Neuronal stem cell (in vitro differentiated cells): ENCODE measurements around the gene EMP2.
"Not testable (repeated sequence)": the region's sequence is repeated elsewhere in the genome, so short reads cannot be mapped to it uniquely, and the experiment has no call there.

Experiments
- DNase-seq: peaks from one replicate; pipeline ENCODE4 v3.0.0-alpha.2; 2013; ENCODE audit warnings: low spot score
- H2AFZ ChIP-seq: one replicate; pipeline ENCODE4 v1.6.1; 2013; ENCODE audit warnings: mild to moderate bottlenecking, low read length, inconsistent platforms
- H2AK5ac ChIP-seq: 2 replicates; pipeline ENCODE4 v1.6.1; 2013; ENCODE audit warnings: low read depth, mild to moderate bottlenecking, inconsistent platforms, low read length, moderate library complexity, mixed read lengths
- H2BK120ac ChIP-seq: 2 replicates; pipeline ENCODE4 v1.6.1; 2013; ENCODE audit warnings: low read depth, mild to moderate bottlenecking, inconsistent platforms, low read length, moderate library complexity, mixed read lengths
- H2BK12ac ChIP-seq: one replicate; pipeline ENCODE4 v1.6.1; 2013; ENCODE audit warnings: low read length, inconsistent platforms
- H2BK15ac ChIP-seq: 2 replicates; pipeline ENCODE4 v1.6.1; 2013; ENCODE audit warnings: mild to moderate bottlenecking, low read length, inconsistent platforms, mixed read lengths
- H2BK5ac ChIP-seq: one replicate; pipeline ENCODE4 v1.6.1; 2013; ENCODE audit warnings: inconsistent platforms, mild to moderate bottlenecking, low read length, moderate library complexity
- H3K14ac ChIP-seq: one replicate; pipeline ENCODE4 v1.6.1; 2013; ENCODE audit warnings: low read length, inconsistent platforms
- H3K18ac ChIP-seq: 2 replicates; pipeline ENCODE4 v1.6.1; 2013; ENCODE audit warnings: low read length, inconsistent platforms
- H3K23ac ChIP-seq: 2 replicates; pipeline ENCODE4 v1.6.1; 2013; ENCODE audit warnings: low read depth, mild to moderate bottlenecking, mixed read lengths, low read length, inconsistent platforms; ENCODE audit not compliant: poor library complexity
- H3K27ac ChIP-seq: replicated peaks from 3 replicates; pipeline ENCODE4 v1.5.1; 2013; ENCODE audit warnings: low read length, inconsistent platforms
- H3K27me3 ChIP-seq, 3 experiments: 2 replicates each; pipeline ENCODE4 v1.6.1; 2013; ENCODE audit warnings: low read length in 3 of 3, mild to moderate bottlenecking in 2 of 3, inconsistent platforms in 1 of 3, low read depth in 1 of 3, mixed read lengths in 1 of 3, moderate library complexity in 1 of 3; ENCODE audit not compliant: control insufficient read depth in 3 of 3, insufficient read depth in 3 of 3
- H3K36me3 ChIP-seq, 2 donors: replicated peaks in 1 of 2; 2 replicates each; pipeline ENCODE4 v1.6.1; 2013; ENCODE audit warnings: low read length in 2 of 2; ENCODE audit not compliant: control insufficient read depth in 2 of 2, insufficient read depth in 2 of 2
- H3K4ac ChIP-seq: 2 replicates; pipeline ENCODE4 v1.6.1; 2013; ENCODE audit warnings: inconsistent platforms, mild to moderate bottlenecking, low read length, moderate library complexity
- H3K4me1 ChIP-seq, 2 donors: 1 replicate in 1 of 2; 2 replicates in 1 of 2; pipeline ENCODE4 v1.6.1; 2013; ENCODE audit warnings: low read length in 2 of 2, low read depth in 1 of 2; ENCODE audit not compliant: control insufficient read depth in 2 of 2, insufficient read depth in 1 of 2
- H3K4me2 ChIP-seq: one replicate; pipeline ENCODE4 v1.6.1; 2013; ENCODE audit warnings: mild to moderate bottlenecking, low read length, inconsistent platforms; ENCODE audit not compliant: insufficient read depth, poor library complexity, severe bottlenecking
- H3K4me3 ChIP-seq, 2 donors: 2 replicates each; pipeline ENCODE4 v1.5.1; 2013; ENCODE audit warnings: low read length in 2 of 2, mild to moderate bottlenecking in 2 of 2, inconsistent platforms in 1 of 2, moderate library complexity in 1 of 2
- H3K79me1 ChIP-seq: one replicate; pipeline ENCODE4 v1.6.1; 2013; ENCODE audit warnings: low read depth, mild to moderate bottlenecking, inconsistent platforms, low read length, moderate library complexity
- H3K9ac ChIP-seq: one replicate; pipeline ENCODE4 v1.6.1; 2013; ENCODE audit warnings: mild to moderate bottlenecking, low read depth, low read length, inconsistent platforms; ENCODE audit not compliant: poor library complexity
- H3K9me3 ChIP-seq, 2 donors: replicated peaks in 1 of 2; 2 replicates each; pipeline versions ENCODE3 to v1.6.1; 2013; ENCODE audit warnings: low read length in 2 of 2, mild to moderate bottlenecking in 2 of 2, inconsistent platforms in 1 of 2, low read depth in 1 of 2, mixed read lengths in 1 of 2, moderate library complexity in 1 of 2; ENCODE audit not compliant: control insufficient read depth in 2 of 2, insufficient read depth in 1 of 2
- H4K8ac ChIP-seq: one replicate; pipeline ENCODE4 v1.6.1; 2013; ENCODE audit warnings: low read depth, mild to moderate bottlenecking, inconsistent platforms, low read length, moderate library complexity
- H4K91ac ChIP-seq: one replicate; pipeline ENCODE4 v1.6.1; 2013; ENCODE audit warnings: low read length, low read depth, mild to moderate bottlenecking, inconsistent platforms; ENCODE audit not compliant: poor library complexity
- WGBS, 2 donors: extraction: QIAGEN DNeasy Blood & Tissue Kit; methylation state at CpG; one replicate each; pipeline ENCODE4 v1.1.7; 2013; ENCODE audit warnings: missing lambda C conversion rate in 2 of 2, mixed read lengths in 1 of 2; ENCODE audit not compliant: insufficient read length in 2 of 2, insufficient replicate concordance in 1 of 2; ENCODE audit errors: extremely low coverage in 2 of 2; 5-methylcytosine and 5-hydroxymethylcytosine counted together

Gene EMP2

GRCh38 chr16:10505286-10505685, 75.1 kb downstream of the EMP2 start:
- not testable (repeated sequence) for H3K9me3 ChIP-seq, H2BK12ac ChIP-seq, H3K27me3 ChIP-seq, H3K18ac ChIP-seq, H3K4ac ChIP-seq, H2BK5ac ChIP-seq, H3K4me1 ChIP-seq, H3K23ac ChIP-seq, H2AK5ac ChIP-seq, H3K79me1 ChIP-seq, H3K9ac ChIP-seq, H3K36me3 ChIP-seq, H3K4me3 ChIP-seq, H2AFZ ChIP-seq, H3K14ac ChIP-seq, H3K27ac ChIP-seq, DNase-seq, H2BK120ac ChIP-seq, H2BK15ac ChIP-seq, H4K91ac ChIP-seq, H4K8ac ChIP-seq, H3K4me2 ChIP-seq
- no CpG with 5 or more reads among the region's 3 CpGs for WGBS, 2 donors

GRCh38 chr16:10504404-10504885, 76.0 kb downstream of the EMP2 start:
- no peak for DNase-seq
- H4K8ac ChIP-seq, result no peak overlapping the region
- WGBS, 2 donors, result no CpG with 5 or more reads among the region's 2 CpGs

DNA sequence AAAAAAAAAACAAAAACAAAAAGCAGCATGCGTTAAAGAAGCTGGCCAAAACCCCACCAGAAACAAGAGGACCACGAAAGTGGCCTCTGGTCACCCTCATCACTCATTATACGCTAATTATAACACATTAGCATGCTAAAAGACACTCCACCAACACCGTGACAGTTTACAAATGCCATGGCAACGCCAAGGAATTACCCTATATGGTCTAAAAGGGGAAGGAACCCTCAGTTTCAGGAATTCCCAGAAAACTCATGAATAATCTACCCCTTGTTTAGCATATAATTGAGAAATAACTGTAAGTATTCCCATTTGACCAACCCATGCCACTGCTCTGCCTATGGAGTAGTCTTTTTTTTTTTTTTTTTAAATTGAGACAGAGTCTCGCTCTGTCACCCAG, 77.6 kb downstream of the EMP2 start:
- H3K27me3 ChIP-seq, result no peaks in the 10 kb centered on the region
- no peak overlapping the region for H3K18ac ChIP-seq
- H3K9ac ChIP-seq, result no peak overlapping the region

More at GRCh38 chr16:10504404-10504885, 76.0 kb downstream of the EMP2 start:
- H3K4me2 ChIP-seq, result no peak overlapping the region
- H3K36me3 ChIP-seq, result no peaks in the 10 kb centered on the region
- no peak overlapping the region for H3K27ac ChIP-seq
- H3K18ac ChIP-seq, result no peak overlapping the region
- no peak overlapping the region for H3K4ac ChIP-seq
- H3K23ac ChIP-seq, result no peak overlapping the region
- no peak overlapping the region for H2BK15ac ChIP-seq
- no peaks in the 10 kb centered on the region for H3K27me3 ChIP-seq
- H2AFZ ChIP-seq, result no peak overlapping the region
- H2BK120ac ChIP-seq, result no peak overlapping the region
- H2BK5ac ChIP-seq, result no peak overlapping the region
- no peak overlapping the region for H3K14ac ChIP-seq
- H3K4me1 ChIP-seq, result no peaks in the 10 kb centered on the region
- no peak overlapping the region for H3K9ac ChIP-seq
- no peak overlapping the region for H4K91ac ChIP-seq
- no peak overlapping the region for H3K4me3 ChIP-seq
- H3K79me1 ChIP-seq, result no peaks in the 10 kb centered on the region
- H2AK5ac ChIP-seq, result no peak overlapping the region
- H2BK12ac ChIP-seq, result no peak overlapping the region
- H3K9me3 ChIP-seq, result no peaks in the 10 kb centered on the region

GRCh38 chr16:10501016-10501607, 79.3 kb downstream of the EMP2 start:
- H3K4ac ChIP-seq, result no peak overlapping the region
- peaks cover 0 to 2% of the 10 kb centered on the region in 2 donors for H3K9me3 ChIP-seq
- no peak overlapping the region for H3K27ac ChIP-seq
- H2BK5ac ChIP-seq, result no peak overlapping the region
- H4K8ac ChIP-seq, result no peak overlapping the region
- no peaks in the 10 kb centered on the region for H3K79me1 ChIP-seq
- H3K4me1 ChIP-seq, result no peaks in the 10 kb centered on the region
- H2AK5ac ChIP-seq, result no peak overlapping the region
- H3K36me3 ChIP-seq, result no peaks in the 10 kb centered on the region
- DNase-seq, result no peak
- H3K27me3 ChIP-seq, result no peaks in the 10 kb centered on the region
- no peak overlapping the region for H2BK15ac ChIP-seq
- H3K4me3 ChIP-seq, result no peak overlapping the region
- no peak overlapping the region for H2BK12ac ChIP-seq
- no peak overlapping the region for H3K18ac ChIP-seq
- H3K14ac ChIP-seq, result no peak overlapping the region
- no peak overlapping the region for H2AFZ ChIP-seq
- no peak overlapping the region for H2BK120ac ChIP-seq
- no peak overlapping the region for H3K4me2 ChIP-seq
- no peak overlapping the region for H3K23ac ChIP-seq
- WGBS, 2 donors, result no CpG with 5 or more reads among the region's 2 CpGs
- H3K9ac ChIP-seq, result no peak overlapping the region
- H4K91ac ChIP-seq, result no peak overlapping the region

More for the DNA sequence above, 77.6 kb downstream of the EMP2 start:
- no peaks in the 10 kb centered on the region for H3K79me1 ChIP-seq
- no peak overlapping the region for H2BK15ac ChIP-seq
- no peak overlapping the region for H2BK12ac ChIP-seq
- no peak overlapping the region for H3K27ac ChIP-seq
- no peak for DNase-seq
- no peak overlapping the region for H3K4ac ChIP-seq
- H2BK120ac ChIP-seq, result no peak overlapping the region
- no peak overlapping the region for H2AK5ac ChIP-seq
- H2BK5ac ChIP-seq, result no peak overlapping the region
- no peaks in the 10 kb centered on the region for H3K9me3 ChIP-seq
- H3K23ac ChIP-seq, result no peak overlapping the region
- H2AFZ ChIP-seq, result no peak overlapping the region
- no CpG with 5 or more reads among the region's 6 CpGs for WGBS, 2 donors
- no peak overlapping the region for H4K8ac ChIP-seq
- no peak overlapping the region for H3K4me3 ChIP-seq
- H4K91ac ChIP-seq, result no peak overlapping the region
- H3K4me2 ChIP-seq, result no peak overlapping the region
- no peak overlapping the region for H3K14ac ChIP-seq
- no peaks in the 10 kb centered on the region for H3K4me1 ChIP-seq
- H3K36me3 ChIP-seq, result no peaks in the 10 kb centered on the region
